HG03103 (cell line): ENCODE data around the gene C1orf232.

Experiments used
- ATAC-seq: cut with Tn5 transposase; IDR thresholded peaks from one replicate; pipeline ENCODE4 v1.9.1; 2021; ENCODE audit warnings: low read depth; ENCODE audit not compliant: unreplicated experiment

The C1orf232 gene

GRCh38 chr1:26125382-26125781, 43.4 kb downstream of the C1orf232 start:
- ATAC-seq, result no peak

- no peak for ATAC-seq
Observed at GRCh38 chr1:26124418-26125331, 44.1 kb downstream of the C1orf232 start.

GRCh38 chr1:26122988-26123973, 45.5 kb downstream of the C1orf232 start:
- no peak for ATAC-seq

GRCh38 chr1:26121854-26122773, 46.6 kb downstream of the C1orf232 start:
- no peak for ATAC-seq

- ATAC-seq, result no peak
Observed at GRCh38 chr1:26119892-26120608, 48.7 kb downstream of the C1orf232 start.

GRCh38 chr1:26114165-26114927, 54.4 kb downstream of the C1orf232 start:
- no peak for ATAC-seq
